GM12874 (cell line): ENCODE measurements around the gene LSR.

Experiments
- TF ChIP-seq, protein P1 (sequence below): IDR thresholded peaks from 2 replicates; pipeline ENCODE4 v1.5.1; 2011; ENCODE audit warnings: low read depth, mild to moderate bottlenecking, control low read depth, low read length, moderate library complexity; ENCODE audit not compliant: insufficient read depth

Gene LSR

GRCh38 chr19:35256566-35256965 is 7.8 kb downstream of the LSR start:
- TF ChIP-seq, protein P1, sequence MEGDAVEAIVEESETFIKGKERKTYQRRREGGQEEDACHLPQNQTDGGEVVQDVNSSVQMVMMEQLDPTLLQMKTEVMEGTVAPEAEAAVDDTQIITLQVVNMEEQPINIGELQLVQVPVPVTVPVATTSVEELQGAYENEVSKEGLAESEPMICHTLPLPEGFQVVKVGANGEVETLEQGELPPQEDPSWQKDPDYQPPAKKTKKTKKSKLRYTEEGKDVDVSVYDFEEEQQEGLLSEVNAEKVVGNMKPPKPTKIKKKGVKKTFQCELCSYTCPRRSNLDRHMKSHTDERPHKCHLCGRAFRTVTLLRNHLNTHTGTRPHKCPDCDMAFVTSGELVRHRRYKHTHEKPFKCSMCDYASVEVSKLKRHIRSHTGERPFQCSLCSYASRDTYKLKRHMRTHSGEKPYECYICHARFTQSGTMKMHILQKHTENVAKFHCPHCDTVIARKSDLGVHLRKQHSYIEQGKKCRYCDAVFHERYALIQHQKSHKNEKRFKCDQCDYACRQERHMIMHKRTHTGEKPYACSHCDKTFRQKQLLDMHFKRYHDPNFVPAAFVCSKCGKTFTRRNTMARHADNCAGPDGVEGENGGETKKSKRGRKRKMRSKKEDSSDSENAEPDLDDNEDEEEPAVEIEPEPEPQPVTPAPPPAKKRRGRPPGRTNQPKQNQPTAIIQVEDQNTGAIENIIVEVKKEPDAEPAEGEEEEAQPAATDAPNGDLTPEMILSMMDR: no peak

DNA sequence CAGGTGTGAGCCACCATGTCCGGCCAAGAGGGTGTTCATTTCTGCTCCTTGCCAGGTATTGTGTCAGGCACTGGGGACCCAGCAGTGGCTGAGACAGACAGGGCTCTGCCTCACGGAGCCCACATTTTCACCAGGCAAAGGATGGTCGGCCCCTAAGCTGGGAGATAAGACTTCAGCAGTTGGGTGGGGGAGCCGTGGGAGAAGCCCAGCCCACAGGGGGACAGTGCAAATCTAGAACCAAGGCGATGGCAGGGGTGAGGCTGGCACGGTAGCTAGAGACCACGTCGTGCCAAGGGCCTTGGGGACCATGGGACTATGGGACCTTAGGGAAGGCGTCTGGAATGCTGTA is 8.3 kb downstream of the LSR start:
- TF ChIP-seq, protein P1: no peak

- TF ChIP-seq, protein P1: no peak
Measured at GRCh38 chr19:35260694-35261304, 12.0 kb downstream of the LSR start.

DNA sequence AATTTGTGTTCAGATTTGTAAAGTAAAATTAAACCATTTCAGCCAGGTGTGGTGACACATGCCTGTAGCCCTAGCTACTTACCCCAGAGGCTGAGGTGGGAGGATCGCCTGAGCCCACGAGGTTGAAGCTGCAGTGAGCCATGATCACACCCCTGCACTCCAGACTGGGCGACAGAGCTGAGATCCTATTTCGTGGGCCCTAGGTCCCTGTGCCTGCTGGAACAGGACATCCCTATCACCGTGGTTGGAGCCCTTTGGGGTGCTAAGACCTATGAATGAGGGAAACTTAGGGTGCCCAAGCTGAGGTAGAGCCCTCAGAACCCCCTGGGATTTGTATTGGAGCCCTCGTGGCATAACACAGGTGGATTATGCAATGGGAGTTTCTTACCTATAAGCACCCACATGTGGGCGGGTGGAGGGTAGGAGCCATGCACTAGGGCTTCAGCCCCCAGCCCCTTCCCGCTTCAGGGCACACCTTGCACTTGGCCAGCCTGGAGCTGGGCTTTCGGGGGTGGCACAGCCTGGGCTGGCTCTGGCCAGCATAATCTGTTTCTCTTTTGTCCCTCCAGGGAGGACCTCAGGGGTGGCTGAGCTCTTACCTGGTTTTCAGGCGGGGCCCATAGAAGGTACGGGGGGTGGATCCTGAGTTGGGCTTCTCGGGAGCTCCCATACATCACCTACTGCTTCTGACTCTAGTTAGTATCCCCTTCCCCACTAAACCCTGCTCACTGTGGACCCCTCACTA is 12.7 kb downstream of the LSR start:
- TF ChIP-seq, protein P1: no peak

DNA sequence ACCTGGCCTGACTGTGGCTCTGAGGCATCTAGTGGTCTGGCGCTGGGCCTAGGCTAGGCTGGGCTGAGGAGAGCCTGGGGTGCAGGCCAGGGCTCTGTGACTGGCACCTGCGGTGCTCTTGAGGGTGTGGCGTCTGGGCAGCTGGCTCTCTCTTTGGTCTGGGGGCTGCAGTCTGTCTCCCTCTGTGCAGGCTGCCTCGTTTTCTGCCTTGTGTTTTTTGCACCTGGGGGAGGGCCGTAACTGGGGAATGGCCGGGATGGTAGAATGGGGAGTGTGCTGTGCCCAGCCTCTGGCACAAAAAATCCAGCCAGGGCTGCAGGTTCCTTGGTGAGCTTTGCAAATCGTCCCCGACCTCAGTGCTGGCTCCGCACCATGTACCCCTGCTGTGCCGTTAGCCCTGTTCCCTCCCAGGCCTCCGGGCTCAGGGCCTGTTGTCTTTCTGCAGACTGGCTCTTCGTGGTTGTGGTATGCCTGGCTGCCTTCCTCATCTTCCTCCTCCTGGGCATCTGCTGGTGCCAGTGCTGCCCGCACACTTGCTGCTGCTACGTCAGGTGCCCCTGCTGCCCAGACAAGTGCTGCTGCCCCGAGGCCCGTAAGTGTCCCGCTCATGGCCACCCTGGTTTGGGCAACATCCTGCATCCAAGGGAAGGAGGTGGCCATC is 13.4 kb downstream of the LSR start:
- TF ChIP-seq, protein P1: no peak

DNA sequence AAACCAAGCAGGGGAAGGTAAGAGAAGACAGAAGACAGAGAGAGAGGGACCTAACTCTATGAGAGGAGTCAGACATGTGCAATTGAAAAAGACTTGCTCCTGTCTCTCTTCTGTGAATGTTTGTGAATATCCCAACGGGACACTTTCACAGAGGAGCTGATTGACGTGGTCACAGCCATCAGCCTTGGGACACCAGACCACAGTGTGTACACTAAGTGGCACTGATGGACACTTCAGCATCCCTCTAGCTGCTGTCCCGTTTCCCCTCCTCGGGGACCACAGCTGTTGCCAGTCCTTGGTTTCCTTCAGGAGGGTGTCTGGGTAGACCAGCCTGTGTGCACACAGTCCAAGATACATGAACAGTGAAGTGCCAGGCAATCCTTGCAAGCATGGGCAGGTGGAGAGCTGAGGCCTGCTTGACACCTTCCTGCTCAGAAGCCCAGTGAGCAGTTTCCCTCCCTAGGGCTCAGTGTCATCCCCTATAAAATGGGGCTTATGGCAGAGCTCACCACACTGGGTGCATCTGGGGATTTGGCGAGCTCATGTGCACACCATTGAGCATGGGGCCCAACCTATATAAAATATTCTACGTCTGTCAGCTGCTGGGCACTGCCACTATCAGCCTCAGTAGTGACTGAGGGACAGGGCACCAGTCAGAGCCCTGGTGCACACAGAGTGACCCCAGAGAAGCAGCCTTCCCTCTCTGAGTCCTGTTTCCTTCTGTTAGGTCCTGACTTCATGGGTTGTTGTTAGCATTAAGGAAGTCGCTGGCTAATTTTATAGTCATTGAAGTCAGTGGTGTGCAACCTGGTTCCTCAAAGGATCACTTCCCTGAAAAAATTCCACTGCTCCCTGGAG is 15.7 kb downstream of the LSR start:
- TF ChIP-seq, protein P1: no peak
